ENCODE measurements around the gene STAT2. TPM values are rescaled to one million over a fixed set of nuclear protein-coding genes. Genes with fewer than 3 reads are reported as not detected.

STAT2 gene
- total RNA-seq (2022; extraction: Qiagen RNA extraction) = 7.6 to 13.7 TPM (median 11.1 TPM) in 5 replicates

GRCh38 chr12:56359851-56360767, at the start of gene STAT2:
STAT2 (minus strand) TSS chr12:56360107; CDS start chr12:56356571, 3,536 bp downstream.

GRCh38 chr12:56362130-56363059, 2.5 kb upstream of the STAT2 start, which contains the start of gene APOF:
APOF (minus strand) TSS chr12:56362857; CDS start chr12:56362745, 112 bp downstream.

GRCh38 chr12:56338308-56339157, 21.4 kb downstream of the STAT2 start, which contains the start of gene IL23A:
IL23A (plus strand) TSS chr12:56338884; CDS start chr12:56339045, 161 bp downstream.

GRCh38 chr12:56333679-56334489, 26.0 kb downstream of the STAT2 start, which contains the start of gene PAN2:
PAN2 (minus strand) TSS chr12:56334000; CDS start chr12:56333094, 906 bp downstream.

GRCh38 chr12:56315622-56316473, 44.1 kb downstream of the STAT2 start, which contains the start of gene CNPY2:
CNPY2 (minus strand) TSS chr12:56315988; CDS start chr12:56315217, 771 bp downstream.

GRCh38 chr12:56299853-56300643, 59.9 kb downstream of the STAT2 start, which contains the start of gene CS:
CS (minus strand) TSS chr12:56300330; CDS start chr12:56300201, 129 bp downstream.

Other genes starting within 250 kb of the STAT2 start
- gene RPL41, start 243.5 kb downstream of the STAT2 start, total RNA-seq (2022; extraction: Qiagen RNA extraction) = 5,372 to 6,304 TPM (median 5,793 TPM) in 5 replicates
- gene ZC3H10, start 241.8 kb downstream of the STAT2 start, total RNA-seq (2022; extraction: Qiagen RNA extraction) = 2.5 to 3.5 TPM (median 3.1 TPM) in 5 replicates
- gene ESYT1, start 231.8 kb downstream of the STAT2 start, total RNA-seq (2022; extraction: Qiagen RNA extraction) = 56.5 to 75.8 TPM (median 72.7 TPM) in 5 replicates
- 68.1 to 83.2 TPM (median 73.8 TPM) in 5 replicates for gene MYL6B, start 207.5 kb downstream of the STAT2 start, total RNA-seq (2022; extraction: Qiagen RNA extraction)
- 2,040 to 3,443 TPM (median 2,154 TPM) in 5 replicates for gene MYL6, start 201.7 kb downstream of the STAT2 start, total RNA-seq (2022; extraction: Qiagen RNA extraction)
- 22.5 to 42.3 TPM (median 39.4 TPM) in 5 replicates for gene SMARCC2, start 170.6 kb downstream of the STAT2 start, total RNA-seq (2022; extraction: Qiagen RNA extraction)
- 21.6 to 27.4 TPM (median 26.5 TPM) in 5 replicates for gene RNF41, start 138.2 kb downstream of the STAT2 start, total RNA-seq (2022; extraction: Qiagen RNA extraction)
- gene NABP2, start 135.8 kb downstream of the STAT2 start, total RNA-seq (2022; extraction: Qiagen RNA extraction) = 54.2 to 64.3 TPM (median 59.9 TPM) in 5 replicates
- 0.09 TPM in 1 of 5 replicates, not detected in the others for gene SLC39A5, start 130.1 kb downstream of the STAT2 start, total RNA-seq (2022; extraction: Qiagen RNA extraction)
- gene ANKRD52, start 101.7 kb downstream of the STAT2 start, total RNA-seq (2022; extraction: Qiagen RNA extraction) = 29.4 to 50.6 TPM (median 47.0 TPM) in 5 replicates
- gene COQ10A, start 93.2 kb downstream of the STAT2 start, total RNA-seq (2022; extraction: Qiagen RNA extraction) = 12.6 to 15.7 TPM (median 15.3 TPM) in 5 replicates
- 165 to 177 TPM (median 167 TPM) in 5 replicates for gene CS, start 59.8 kb downstream of the STAT2 start, total RNA-seq (2022; extraction: Qiagen RNA extraction)
- gene CNPY2, start 44.1 kb downstream of the STAT2 start, total RNA-seq (2022; extraction: Qiagen RNA extraction) = 120 to 144 TPM (median 126 TPM) in 5 replicates
- 11.3 to 14.3 TPM (median 14.2 TPM) in 5 replicates for gene PAN2, start 26.1 kb downstream of the STAT2 start, total RNA-seq (2022; extraction: Qiagen RNA extraction)
- 0.17 to 0.49 TPM (median 0.32 TPM) in 4 of 5 replicates, not detected in the other for gene IL23A, start 21.2 kb downstream of the STAT2 start, total RNA-seq (2022; extraction: Qiagen RNA extraction)
- not detected in 5 replicates for gene APOF, start 2.8 kb upstream of the STAT2 start, total RNA-seq (2022; extraction: Qiagen RNA extraction)
- gene TIMELESS, start 89.3 kb upstream of the STAT2 start, total RNA-seq (2022; extraction: Qiagen RNA extraction) = 27.2 to 40.2 TPM (median 36.9 TPM) in 5 replicates
- 0.15 TPM in 1 of 5 replicates, not detected in the others for gene MIP, start 94.5 kb upstream of the STAT2 start, total RNA-seq (2022; extraction: Qiagen RNA extraction)
- 1.5 to 2.0 TPM (median 1.8 TPM) in 5 replicates for gene SPRYD4, start 108.5 kb upstream of the STAT2 start, total RNA-seq (2022; extraction: Qiagen RNA extraction)
- 0.07 to 0.28 TPM (median 0.11 TPM) in 5 replicates for gene GLS2, start 128.1 kb upstream of the STAT2 start, total RNA-seq (2022; extraction: Qiagen RNA extraction)
- 10.0 to 15.1 TPM (median 12.5 TPM) in 5 replicates for gene RBMS2, start 161.7 kb upstream of the STAT2 start, total RNA-seq (2022; extraction: Qiagen RNA extraction)

Data from A549 treated with dexamethasone at 1 μM for 4 hours (cell line).